ENCODE results near the gene PI16.

The PI16 gene

DNA sequence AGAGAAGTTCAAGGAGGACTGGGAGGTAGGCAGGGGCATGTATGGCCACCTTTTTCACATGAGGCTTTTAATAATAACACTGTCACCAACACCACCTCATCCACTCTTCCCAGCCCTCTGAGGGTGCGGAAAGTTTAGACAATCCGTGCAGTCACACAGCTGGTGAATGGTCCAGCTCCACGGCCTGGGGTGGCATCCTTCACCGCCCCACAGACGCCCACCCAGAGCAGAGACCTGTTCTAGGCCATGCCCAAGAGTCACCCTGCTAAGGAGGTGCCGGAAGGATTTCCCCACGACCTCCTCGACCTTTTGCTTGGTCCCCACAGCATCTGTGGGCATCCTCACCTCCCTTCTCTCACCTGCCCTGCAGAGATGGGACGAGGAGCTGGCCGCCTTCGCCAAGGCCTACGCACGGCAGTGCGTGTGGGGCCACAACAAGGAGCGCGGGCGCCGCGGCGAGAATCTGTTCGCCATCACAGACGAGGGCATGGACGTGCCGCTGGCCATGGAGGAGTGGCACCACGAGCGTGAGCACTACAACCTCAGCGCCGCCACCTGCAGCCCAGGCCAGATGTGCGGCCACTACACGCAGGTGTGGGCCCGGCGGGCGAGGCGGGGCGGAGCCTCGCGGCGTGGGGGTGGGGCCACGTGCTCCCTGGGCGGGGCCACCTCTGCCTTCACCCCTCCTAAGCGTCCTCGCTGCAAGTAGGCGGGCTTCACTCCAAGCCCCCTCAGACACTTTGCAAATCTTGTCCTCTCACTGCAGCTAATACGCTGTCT, 4.4 kb downstream of the PI16 start:
- DNase-seq: no peak

- no peak for DNase-seq
Observed at GRCh38 chr6:36959555-36960250, 5.2 kb downstream of the PI16 start.

DNA sequence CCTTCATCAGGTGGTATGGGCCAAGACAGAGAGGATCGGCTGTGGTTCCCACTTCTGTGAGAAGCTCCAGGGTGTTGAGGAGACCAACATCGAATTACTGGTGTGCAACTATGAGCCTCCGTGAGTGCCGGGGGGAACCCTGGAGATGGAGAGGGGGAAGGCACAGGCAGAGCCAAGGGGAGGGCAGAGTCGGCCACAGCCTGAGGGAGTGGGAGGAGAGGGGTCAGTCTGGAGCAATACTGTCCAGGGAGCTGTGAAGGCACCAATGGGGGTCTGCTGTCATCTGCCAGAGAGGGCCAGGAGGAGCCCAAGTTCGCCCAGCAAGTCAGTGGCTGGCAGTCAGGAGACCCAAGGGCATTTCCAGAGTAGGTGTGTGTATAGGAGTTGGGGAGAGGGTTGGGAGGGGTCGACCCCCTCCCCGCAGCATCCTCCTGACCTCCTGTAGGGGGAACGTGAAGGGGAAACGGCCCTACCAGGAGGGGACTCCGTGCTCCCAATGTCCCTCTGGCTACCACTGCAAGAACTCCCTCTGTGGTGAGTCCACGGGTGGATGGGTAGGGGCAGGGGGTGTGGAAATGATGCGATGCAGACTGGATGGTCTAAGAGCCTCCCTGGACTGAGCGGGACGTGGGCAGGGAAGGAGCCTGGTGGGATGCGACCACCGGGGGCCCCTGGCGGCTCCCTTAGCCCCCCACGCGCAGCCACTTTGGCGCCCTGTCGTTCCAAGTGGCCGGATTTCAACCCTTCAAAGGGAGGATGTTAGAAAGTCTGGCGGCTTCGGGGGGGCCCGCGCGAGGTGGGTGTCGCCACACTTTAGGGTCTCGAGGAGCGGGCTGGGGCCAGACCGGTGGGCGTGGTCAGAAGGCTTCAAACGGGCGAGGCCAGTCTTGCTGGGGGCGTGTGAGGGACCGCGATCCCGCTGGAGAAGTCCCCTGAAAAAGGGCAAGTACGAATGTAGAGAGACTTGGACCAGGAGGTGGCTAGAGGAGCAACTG, 7.2 kb downstream of the PI16 start:
- DNase-seq: no peak

DNA sequence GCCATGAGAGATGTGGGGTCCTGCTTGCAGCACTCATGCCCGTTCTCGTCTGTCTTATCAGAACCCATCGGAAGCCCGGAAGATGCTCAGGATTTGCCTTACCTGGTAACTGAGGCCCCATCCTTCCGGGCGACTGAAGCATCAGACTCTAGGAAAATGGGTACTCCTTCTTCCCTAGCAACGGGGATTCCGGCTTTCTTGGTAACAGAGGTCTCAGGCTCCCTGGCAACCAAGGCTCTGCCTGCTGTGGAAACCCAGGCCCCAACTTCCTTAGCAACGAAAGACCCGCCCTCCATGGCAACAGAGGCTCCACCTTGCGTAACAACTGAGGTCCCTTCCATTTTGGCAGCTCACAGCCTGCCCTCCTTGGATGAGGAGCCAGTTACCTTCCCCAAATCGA, 8.3 kb downstream of the PI16 start:
- DNase-seq: peak; percentile 70

DNA sequence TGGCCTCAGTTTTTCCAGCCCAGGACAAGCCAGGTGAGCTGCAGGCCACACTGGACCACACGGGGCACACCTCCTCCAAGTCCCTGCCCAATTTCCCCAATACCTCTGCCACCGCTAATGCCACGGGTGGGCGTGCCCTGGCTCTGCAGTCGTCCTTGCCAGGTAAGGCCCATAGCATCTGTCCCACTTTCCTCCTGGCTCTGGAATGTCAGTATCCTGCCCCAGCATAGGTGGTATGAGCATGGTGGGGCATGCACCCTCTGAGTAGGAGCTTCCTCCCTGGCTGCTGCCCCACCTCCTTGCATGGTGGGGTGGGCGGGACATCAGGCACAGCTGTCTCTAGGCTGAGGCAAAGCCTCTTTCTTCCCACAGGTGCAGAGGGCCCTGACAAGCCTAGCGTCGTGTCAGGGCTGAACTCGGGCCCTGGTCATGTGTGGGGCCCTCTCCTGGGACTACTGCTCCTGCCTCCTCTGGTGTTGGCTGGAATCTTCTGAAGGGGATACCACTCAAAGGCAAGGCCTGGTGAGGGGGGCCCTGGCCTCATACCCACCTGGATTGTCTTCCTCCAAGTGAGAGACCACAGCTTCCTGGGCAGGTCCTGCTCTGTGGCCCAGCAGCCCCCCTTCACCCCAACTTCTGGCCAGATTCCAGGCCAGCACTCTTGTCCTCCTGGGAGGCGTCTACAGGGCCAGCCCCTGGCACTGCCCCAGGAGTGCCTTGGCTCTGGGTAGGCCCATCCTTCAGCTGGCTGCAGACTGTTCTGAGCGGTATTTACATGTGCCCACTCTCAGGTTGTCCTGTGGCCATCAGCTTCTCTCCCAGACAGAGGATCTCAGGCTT, 9.1 kb downstream of the PI16 start:
- DNase-seq: no peak

GRCh38 chr6:36964349-36964748, 9.8 kb downstream of the PI16 start:
- no peak for DNase-seq

- no peak for DNase-seq
Observed at GRCh38 chr6:36964908-36965307, 10.4 kb downstream of the PI16 start.

GRCh38 chr6:36967301-36967700, 12.8 kb downstream of the PI16 start:
- DNase-seq: no peak

GRCh38 chr6:36967757-36968156, 13.2 kb downstream of the PI16 start:
- no peak for DNase-seq

DNA sequence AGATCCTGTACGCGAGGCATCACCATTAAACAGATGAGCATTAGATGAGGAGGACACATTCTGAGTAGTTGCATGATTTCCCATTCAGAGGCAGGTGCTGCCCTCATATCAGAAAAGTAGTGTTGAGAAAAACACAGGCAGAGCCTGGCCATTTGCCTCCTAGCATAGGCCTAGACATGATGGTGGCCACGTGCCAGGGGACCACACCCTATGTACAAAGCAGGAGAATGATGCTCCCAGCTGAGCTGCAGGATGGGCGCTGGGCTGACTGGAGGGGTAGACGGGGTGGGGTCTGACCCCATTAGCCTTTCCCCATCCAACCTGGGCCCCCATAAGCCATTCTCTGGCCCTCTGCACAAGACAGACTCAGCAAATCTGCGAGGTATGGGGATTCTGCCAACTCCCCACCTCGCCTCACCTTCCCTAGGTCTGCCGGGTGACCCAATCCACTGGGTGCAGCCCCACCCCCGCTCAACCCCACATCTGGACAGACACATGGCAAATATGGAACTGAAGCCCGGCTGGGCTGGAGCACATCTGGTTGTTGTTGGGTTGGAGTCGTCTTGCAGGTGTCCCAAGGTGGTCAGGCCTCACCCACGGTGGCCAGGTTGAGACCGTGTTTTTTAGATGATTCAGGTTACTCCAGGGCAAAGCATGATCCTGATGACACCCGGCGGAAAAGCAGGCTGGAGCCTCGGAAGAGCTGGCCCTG, 13.9 kb downstream of the PI16 start:
- DNase-seq: no peak

DNA sequence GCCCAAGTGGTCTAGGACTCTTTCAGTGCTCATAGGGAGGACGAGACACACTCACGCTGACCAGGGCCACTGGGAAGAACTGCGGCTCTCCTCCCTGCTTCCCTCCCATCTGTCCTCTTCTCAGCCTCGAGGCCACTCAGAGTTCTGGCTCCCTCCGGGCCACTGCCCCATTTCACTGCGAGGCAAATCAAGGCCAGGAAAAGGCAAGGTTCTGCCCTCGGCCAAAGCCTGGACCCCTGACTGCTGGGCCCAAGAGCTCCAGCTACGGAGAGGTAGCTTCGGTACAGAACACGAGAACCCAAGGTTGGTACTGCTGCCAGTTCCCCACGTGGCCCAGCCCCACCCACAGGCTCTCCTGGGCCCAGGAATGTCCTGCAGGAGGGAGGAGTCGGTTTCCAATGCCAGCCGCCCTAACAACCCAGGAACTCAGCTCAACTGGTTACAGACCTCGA, 14.7 kb downstream of the PI16 start:
- no peak for DNase-seq

DNA sequence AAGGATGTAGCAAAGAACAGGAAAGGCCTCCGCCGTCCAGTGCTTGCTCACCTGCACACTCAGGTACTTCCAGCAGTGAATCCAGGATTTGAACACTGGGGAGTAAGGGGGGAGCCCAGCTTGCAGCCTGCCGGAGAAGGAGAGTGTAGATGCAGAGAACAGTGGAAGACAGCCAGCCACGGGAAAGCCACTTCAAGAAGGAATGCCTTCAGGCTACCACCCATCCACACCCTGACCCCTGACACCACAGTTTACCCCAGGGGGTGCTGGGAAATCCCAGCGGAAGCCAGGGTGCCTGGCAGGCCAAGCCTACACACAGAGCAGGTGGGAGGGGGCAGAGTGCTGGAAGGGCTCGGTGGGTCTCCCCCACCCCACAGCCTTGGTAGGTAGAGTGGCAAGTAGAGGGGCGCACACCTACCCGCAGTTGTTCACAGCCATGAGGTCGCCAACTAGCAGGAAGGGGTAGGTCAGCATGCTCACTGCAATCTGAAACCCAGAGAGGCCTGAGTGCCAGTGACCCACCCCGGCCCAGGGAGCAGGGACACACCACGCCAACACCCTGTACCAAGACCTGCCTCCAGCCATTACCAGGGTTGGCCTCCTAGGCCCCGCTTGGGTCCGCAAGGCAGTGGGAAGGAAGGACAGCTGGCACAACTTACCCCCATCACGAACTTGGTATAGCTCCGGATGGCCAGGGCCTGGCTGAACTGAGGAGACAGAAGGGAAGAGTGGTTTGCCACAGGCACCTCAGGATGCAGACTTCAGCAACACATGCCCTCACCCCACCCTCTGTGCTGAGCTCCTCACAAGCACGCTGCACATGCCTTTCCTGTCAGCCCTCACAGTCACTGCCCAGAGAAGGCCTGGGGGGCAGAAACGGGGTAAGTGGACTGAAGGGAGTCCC, 15.7 kb downstream of the PI16 start:
- no peak for DNase-seq

DNA sequence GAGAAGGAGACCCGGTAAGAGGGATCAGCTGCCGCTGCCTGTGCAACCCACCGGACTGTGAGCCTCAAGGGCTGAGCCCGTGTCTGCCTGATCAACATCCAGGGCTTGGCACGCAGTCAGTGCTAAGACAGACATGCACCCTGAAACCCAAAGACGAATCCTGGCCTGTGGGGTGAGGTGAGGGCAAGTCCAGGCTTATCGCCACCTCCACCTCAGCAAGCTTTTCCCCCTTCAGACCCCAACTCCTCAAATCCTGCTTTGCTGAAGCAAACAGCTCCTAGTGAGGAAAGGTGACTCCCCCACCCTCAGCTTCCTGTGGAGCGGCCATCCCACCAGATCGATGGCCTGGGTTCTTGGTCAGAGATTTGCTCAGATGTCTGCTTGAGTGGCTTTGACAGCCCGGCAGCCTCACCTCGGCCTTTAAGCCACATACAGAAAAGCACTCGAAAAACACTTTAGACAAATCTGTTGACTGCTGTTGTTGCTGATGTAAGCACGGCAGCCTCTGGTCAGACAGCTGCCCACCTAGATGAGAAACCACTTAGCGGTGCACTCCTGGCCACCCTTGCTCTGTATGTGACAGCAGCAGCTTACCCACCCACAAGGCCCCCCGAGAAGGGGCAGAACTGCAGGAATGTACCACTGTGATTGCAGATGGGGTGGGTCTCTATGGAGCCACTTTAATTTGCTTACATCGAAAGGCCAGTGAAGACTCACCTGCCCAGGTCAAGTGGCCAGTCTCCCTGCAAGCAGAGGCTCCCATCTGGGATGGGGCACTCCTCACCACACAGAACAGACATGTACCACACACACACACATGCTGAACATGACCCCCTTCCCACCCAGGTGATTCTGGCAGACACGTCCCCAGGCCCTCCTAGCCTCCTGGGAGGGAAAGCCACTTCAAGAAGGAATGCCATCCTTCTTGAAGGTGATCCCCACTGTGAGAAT, 16.6 kb downstream of the PI16 start:
- DNase-seq: no peak

DNA sequence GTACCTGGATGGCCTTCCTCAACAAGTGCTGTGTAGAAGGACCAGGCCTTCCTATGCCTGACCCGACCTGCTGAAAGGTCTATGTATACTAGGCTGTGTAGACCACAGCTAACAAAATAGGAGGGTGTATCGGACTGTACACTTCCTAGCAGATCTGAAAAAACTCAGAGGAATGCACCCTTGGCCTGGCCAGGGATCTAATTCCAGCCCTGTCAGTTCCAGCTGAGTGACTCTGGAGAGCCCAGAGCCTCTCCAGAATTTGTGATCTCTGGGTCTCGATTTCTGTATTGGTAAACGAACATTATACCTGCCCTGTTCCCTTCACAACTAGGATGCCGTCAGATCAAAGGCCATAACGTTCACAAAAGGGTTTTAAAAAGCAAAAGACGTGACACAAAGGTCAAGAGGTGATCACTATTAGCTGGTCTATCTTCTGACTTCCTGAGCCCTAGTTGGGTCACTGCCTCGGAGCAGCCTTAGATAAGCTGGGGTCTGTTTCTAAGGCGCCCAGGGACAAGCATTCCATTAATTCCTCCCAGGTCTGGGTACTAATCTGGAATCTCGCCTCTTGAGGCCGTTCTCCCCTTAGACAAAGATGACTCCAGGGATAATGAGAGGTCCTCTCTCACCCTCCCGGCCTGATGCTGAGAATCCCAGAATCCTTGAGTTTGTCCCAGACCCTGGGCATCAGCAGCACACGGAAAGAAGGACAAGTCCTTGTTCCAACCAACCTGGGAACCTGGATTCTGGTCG, 17.6 kb downstream of the PI16 start:
- DNase-seq: no peak

DNA sequence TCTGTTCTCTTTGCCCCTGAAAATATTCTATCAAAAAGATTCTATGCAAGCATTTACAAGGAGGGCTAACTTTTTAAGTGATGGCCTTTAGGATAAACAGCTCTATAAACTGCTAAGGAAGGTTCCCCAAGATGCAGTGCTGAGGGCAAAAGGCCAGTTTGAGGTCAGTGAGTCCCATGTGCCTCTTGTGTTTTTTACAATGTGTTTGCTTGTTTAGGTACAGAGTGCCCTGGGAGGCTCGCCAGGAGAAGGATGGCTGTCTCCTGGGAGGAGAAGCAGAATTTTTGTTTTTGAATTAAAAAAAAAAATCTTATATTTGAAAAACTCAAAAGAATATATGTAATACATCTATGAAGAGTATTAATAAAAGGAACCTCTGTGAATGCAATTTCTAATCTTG, 18.7 kb downstream of the PI16 start:
- DNase-seq: no peak

GRCh38 chr6:36973647-36974046, 19.1 kb downstream of the PI16 start:
- no peak for DNase-seq

DNA sequence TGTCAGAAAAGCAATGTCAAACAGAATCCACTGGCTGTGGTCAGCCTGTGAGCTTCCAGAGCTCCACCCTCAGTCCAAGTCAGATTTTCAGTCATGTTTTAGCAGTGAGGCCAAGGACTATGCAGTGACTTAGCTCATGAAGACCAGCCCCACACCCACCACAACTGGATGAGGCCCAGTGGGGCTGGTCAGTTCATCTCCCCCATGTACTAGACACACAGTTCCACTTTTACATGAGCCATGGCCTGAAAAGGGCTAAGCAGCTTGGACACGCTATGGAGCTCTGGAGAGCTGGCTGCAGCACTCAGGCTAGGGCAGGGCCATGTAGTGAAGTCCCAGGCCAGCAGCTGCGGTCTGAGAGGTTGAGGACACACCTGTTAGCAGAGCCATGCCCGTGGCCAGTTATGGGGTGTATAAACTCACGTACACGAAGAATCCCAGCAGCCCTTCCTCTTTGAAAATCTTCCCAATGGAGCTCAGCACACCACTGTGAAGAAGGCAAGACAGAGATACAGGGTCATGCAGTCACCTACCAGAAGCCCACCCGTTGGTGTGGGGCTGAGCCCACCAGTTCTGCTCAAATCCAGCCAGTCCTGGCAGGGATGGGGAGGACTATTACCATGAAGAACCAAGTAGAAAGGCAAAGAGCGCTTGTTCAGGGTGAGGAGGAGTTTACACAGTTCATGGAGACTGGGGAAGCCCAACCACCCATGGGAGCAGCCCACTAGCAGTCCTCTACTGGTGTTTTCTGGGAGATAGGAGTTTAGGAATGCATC, 20.9 kb downstream of the PI16 start:
- DNase-seq: no peak

DNA sequence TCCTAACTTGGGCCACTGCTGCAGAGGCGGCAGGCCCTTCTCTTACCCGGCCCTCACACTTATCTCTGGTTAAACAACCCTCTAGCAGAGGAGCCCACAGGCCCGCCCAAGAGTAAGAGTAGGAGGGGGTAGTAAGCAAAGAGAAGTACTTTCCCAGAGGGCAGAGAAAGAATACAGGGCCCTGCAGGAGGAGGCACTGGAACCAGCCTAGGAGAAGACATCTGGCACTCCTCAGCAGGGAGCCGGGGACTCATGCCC, 21.4 kb downstream of the PI16 start:
- DNase-seq: no peak

Data from effector CD4-positive, alpha-beta T cell (primary cell).